T-helper 2 cell treated with Interferon-gamma antibody and Interleukin-4, amounts not matched to agents 100 ng/mL and 5 ng/mL, for 36 hours (primary cell): Measurements from ENCODE around the gene MAN1C1. TPM values are rescaled to one million over a fixed set of nuclear protein-coding genes. Genes with fewer than 3 reads are reported as not detected.

Experiments used
- intact Hi-C: fragments of 100-400 bp; cut with micrococcal nuclease; formaldehyde crosslinking; loops from one replicate; pipeline ENCODE4 v1.15.1; 2023
- total RNA-seq: library from RNA; stranded (reverse); gene quantifications from 2 replicates; pipeline ENCODE4 v1.2.3, GENCODE V29; 2022

MAN1C1 gene
- total RNA-seq, 1 donor from 2014 or later = 12.1 TPM

DNA sequence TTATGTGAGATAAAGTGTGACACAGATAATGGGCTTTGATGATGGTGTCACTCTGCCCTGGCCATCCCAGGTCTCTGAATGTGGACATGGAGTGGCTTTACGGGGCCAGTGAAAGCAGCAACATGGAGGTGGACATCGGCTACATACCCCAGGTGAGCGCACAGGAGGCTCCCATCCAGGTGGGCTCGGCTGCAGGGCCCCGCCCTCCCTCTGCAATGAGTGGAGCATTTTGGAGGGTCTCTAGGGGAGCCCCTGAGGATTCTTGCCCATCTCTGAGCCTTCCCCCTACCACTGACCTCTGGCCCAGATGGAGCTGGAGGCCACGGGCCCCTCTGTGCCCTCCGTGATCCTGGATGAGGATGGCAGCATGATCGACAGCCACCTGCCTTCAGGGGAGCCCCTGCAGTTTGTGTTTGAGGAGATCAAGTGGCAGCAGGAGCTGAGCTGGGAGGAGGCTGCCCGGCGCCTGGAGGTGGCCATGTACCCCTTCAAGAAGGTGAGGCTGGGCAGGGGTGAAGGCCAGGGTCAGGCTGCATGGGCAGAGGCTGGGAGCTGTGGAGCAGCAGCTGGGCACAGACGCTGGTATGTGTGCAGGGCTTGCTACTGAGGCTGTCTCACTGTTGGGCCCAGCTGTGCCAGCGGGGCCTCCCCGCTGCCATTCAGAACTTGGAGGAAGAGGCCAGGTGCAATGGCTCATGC, 194.9 kb downstream of the MAN1C1 start:
- intact Hi-C loops = no loop called here

DNA sequence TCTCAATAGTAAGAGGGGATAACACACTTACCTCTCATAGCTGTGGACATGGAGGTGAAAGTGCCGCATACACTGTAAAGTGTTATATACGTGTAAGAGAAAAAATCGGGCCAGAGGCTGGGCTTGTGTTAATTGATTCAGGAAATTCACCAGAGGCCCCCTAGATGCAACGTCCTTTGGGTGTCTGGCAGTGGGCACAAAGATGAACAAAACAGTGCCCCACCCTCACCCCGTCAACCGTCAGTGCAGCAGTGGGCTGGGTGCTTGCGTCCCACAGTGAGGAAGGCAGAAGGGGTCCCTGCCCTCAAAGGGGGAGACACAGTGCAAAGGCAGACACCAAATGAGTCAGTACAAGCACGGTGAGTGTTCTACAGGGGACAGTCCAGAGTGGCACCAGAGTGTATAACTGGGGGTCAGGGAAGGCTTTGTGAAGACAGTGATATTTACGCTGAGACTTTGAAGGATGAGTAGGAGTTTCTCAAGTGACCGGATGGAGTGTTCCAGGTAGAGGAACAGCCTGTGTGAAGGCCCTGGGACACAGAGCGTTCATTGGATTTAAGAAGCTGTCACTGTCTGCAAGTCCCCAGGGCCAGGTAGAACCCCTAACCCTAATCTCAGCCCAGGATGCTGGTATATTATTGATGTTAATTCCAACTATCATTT, 196.6 kb downstream of the MAN1C1 start:
- intact Hi-C loops = no loop called here

DNA sequence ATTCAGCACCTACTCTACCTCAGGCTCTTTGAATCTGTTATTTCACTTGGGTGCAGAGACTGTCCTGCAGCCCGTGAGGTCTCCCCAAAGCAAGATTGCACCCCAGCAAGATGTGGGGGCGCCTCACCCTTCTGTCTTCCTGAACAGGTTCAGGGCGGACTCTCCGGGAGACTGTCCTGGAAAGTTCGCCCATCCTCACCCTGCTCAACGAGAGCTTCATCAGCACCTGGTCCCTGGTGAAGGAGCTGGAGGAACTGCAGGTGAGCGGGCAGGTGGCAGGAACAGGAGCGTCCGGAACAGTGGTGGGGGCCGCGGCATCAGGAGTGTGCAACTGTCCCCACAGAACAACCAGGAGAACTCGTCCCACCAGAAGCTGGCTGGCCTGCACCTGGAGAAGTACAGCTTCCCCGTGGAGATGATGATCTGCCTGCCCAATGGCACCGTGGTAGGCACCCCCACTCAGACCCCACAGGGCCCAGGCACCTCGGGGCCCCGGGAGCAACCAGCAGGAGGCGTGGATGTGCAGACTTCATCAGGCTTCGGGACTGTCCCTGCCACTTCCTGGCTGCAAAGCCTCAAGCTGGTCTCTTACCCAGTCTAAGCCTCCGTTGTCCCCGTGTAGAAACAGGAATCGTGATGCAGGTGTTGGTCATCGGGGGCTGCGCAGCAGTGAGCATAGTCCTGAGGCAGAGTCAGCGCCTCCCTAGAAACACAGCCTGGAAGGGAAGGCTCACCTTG, 197.3 kb downstream of the MAN1C1 start:
- intact Hi-C loops = no loop called here

DNA sequence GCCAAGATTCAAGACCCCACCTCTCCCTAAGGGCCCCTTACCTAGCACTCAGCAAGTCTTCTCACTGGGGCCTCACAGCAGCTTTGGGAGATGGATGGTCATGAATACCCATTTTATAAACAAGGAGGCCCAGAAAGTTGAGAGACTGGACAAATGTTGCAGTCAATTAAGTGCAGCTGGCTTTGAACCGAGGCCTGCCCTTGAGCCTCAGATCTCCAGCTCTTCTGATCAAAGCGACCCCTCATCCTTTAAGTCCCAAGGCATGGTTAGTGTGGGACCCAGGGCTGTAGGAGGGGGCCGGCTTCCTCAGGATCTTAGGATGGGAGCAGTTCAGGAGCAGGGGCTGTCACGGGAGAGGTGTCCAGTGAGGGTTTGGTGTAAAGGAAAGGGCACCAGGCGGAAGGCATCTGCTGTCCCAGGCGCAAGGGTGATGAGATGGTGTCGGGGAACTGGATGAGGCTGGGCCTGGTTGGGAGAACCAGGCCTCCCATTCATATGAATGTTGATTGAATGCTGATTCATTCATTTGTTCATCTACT, 198.0 kb downstream of the MAN1C1 start:
- intact Hi-C loops = no loop called here

DNA sequence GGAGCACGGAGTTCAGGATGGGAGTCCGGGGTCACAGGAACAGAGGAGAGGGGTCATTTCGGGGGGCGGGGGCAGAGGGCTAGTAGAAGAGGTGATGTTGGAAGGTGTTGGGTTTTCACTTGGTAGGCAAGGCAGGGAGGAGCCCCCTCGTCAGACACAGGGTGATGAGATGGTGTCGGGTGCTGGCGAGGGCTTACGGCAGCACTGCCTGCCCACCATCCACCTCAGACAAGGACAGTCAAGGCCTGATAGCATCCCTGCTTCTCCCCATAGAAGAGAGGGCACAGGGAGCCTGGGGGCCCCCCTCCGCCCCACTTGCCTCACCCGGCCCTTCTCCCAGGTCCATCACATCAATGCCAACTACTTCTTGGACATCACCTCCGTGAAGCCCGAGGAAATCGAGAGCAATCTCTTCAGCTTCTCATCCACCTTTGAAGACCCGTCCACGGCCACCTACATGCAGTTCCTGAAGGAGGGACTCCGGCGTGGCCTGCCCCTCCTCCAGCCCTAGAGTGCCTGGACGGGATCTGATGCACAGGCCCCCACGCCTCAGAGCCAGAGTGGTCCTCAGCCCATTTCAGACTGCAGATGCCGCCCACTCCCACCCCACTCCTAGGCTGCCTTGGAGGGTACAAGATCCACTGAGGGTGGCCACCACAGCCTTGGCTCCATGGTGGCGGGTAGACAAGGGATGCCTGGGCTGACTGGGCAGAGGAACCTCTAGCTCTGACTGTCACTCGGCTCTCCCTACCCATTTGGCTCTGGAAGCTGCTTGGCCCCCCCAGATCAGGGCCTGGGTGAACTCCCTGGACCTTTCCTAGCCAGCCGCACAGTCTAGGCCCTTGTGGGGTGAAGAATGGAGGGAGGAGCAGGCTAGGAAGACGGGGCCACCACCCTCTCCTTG, 198.9 kb downstream of the MAN1C1 start:
- intact Hi-C loops = no loop called here

DNA sequence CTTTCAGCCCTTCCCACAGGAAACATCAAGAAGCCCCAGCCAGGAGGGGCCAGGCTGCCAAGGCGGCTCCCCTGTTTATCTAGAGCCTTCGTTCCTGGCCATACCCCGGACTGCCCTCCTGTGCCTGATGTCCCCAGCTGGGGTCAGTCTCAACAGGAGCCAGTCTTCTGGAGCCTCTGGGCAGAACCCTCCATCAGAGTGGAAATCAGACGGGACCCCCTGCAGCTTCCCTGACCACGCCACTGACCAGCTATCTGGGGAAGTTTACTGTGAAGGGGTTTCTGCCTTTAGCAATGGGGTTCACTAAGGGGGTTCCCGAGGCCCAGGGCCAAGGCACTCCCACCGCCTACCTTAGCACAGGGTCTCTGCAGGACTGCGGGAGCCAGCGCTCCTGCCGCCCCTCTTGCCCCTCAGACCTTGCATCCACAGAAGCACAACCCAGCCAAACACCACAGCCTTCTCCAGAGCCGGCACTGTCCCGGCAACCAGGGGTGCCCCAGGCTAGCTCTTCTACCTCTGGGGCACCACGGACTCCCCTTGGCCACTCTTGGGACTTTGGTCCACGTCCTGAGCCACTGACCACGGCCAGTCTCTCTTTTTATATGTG, 199.6 kb downstream of the MAN1C1 start:
- intact Hi-C loops = no loop called here

DNA sequence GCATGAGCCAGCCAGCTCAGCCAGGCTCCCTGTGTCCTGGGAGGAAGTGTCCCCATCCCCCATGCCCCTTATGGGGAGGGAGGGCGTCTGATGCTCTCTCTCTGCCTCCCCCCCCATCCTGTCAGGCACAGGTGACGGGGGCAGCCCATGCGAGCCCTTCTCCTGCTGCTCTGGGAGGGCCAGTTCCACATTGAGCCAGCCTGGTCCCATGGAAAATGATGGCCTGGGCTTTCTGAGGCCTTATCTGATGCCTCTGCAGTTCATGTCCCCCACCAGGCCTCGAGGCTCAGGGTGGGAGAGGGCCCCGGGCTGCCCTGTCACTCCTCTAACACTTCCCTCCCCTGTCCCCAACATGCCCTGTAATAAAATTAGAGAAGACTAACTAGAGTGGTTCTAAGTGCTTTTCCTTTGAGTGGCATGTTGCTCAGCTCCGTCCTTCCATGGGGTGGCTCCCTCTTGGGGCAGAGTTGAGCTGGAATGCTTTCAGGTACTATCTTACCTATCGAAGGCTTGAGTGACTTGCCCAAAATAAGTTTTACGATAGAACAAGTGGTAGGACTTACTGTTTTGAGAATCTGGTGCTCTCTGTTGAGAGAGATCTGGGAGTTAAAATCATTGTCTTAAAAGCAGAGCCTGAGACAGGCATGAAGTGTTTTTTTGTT, 201.4 kb downstream of the MAN1C1 start:
- intact Hi-C loops = no loop called here

DNA sequence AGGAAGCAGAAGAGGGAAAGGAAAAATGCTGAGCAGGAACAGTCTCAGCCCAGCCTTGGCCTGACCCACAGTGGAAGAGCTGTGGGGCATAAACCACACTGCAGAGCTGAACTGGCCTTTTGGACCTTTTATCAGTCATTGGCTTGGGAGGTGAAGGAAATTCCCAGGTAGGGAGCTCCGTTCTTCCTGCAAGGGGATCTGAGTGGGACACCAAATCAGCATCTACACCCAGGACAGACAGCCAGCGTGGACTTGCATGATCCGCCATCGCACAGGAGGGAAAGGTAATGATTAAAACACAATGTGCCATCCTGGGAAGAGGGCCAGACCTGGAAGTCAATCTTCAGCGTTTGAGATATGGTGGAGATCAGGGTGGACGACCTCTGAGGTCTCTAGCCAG, 202.0 kb downstream of the MAN1C1 start:
- intact Hi-C loops = no loop called here

DNA sequence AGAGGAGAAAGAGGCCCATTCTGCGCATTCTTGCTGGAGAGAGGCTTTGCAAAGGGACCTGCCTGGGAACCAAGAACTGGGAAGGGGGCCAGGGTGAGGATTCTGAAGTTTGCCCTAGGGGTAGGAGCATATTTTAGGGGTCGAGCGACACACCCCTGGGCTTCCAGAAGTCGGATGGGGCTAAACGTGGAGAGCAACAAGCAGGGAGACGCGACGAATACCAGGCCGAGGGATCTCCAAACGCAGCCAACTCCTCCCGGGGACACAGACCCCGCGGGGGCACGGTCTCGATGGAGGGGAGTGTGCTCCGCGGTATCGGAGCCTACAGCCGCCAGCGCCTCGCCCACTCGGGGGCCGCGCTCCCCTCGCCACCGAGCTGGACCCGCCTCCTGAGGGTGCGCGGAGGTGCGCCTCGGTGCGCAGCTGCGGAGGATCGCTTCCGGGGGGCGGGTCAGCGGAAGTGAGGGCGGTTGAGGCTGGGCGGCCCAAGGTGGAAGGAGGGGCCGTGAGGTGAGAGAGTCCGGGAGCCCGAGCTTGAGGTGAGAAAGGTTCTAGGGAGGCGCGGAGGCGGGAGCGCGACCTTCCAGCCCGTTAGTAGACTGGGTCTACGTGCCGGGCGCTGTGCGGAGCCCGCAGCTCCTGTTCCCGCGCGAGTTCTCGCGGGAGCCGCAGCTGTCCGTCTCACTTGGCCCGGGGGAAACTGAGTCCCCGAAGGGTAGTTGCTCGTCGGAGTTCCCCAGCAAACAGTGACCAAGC, 203.1 kb downstream of the MAN1C1 start, which contains the start of gene MTFR1L:
MTFR1L (plus strand) TSS at position 464 of the 756 bp plus-strand sequence. CDS start 3,151 bp downstream, outside the sequence.
- intact Hi-C loops = loop anchor here (1.0 to 2.0 kb wide), 3 partner anchors 40 to 389 kb away; partner anchors contain the start of genes AUNIP, MACO1 and PAFAH2

DNA sequence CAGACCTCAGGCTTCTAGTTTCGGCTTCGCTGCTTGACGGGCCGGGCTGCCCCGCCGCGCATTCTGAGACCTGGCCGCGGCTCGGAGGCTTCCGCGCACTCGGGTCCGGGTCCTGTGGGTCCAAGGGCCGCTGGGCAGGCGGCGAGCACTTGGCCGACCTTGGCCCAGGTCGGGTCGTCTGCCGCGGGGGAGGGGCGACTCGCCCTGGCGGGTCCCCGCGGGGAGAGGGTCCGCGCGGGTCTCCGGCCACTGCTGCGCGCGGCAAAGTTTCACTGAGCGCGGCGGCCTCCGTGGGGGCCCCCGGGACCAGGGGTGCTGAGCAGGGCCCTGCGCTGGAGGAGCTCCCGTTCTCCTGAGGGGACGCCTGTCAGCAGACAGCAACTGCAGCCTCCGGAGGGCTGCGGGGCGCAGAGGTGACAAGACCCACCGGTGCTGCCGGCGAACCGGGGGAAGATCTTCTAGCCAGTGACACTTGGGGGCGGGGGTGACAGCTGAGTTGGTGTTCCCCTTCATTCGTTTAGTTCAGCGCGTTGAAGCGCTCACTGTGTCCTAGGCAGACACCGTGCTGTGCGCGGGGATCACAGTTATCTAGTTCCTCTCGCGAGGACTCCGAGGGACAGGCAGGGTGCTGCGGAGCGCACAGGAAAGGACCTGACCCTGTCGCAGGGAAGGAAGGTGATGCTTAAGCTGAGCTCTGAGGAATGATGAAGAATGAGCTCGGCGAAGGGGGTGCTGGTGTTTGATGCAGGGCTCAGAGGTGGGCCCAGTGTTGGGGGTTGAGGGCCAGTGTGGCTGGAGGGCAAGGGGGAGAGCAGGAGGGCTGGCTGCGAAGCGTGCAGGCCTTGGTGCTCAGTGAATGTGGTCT, 203.9 kb downstream of the MAN1C1 start:
- intact Hi-C loops = loop anchor here (1.0 to 2.0 kb wide), 3 partner anchors 39 to 390 kb away; partner anchors contain the start of genes AUNIP, MACO1 and PAFAH2

DNA sequence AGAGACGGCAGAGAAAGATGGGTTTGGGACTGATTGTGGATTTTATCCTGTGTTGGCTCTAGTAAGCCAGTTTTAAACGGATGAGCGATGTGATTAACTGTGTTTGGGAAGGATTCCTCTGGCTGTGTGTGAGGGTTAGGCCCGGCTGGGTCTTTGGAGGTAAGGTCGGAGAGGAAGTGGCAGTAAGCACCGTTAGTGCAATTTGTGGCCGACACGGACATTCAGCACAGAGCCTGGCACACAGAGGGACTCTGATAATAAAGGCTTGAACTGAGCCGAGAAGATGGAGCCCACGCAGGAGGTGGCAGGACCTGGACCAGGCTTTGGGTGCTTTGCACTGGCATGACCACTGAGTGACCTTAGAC, 204.5 kb downstream of the MAN1C1 start:
- intact Hi-C loops = loop anchor here (2.0 kb wide), 1 partner anchor 390 kb away; the partner anchor contains the start of gene MACO1

DNA sequence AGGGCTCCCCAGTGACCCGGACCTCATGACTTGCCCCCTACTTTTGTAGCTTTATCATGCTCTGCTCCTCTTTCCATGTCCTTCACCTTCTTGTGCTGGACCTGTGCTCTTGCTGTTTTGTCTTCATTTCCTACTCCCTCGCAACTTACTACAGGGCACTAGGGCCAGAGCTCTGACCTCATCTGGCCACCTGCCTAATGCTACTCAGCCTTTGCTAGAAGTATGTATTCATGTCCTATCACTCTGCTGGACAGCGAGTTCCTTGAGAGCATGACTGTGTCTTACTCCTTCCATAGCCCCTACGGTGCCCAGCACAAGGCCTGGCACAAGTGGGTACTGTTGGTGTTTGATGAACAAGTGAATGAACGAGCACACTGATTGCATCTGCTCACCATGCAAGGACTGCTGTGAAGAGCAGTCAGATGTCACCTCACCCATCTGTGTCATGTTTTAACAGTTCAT, 205.1 kb downstream of the MAN1C1 start:
- intact Hi-C loops = loop anchor here (2.0 kb wide), 1 partner anchor 391 kb away; the partner anchor contains the start of gene MACO1

DNA sequence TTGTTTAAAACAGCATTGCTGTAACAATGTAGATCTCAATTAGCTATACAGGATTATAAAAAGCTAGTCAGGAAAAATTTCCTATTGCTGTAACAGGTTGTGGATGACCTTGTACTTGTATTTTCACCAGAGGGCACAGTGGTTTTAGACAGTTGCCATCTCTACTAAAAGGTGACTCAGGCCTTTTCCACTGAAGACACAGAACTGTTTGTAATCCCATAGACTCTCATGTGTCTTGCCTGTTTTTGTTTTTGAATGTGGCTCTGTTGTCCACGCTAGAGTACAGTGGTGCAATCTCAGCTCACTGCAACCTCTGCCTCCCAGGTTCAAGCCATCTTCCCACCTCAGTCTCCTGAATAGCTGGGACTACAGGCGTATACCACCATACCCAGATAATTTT, 209.0 kb downstream of the MAN1C1 start:
- intact Hi-C loops = no loop called here

DNA sequence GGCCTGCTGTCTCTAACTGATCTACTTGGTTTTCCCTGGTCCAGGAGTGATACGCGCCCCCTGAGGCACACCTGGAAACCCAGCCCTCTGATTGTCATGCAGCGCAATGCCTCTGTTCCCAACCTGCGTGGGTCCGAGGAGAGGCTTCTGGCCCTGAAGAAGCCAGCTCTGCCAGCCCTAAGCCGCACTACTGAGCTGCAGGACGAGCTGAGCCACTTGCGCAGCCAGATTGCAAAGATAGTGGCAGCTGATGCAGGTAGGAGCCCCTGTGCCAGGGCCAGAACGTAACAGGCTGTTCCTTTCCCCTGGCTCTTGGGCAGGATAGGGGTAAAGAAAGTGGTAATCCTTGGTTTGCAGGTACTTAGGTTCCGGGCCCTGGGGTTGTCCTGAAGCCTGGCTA, 210.0 kb downstream of the MAN1C1 start:
- intact Hi-C loops = no loop called here

DNA sequence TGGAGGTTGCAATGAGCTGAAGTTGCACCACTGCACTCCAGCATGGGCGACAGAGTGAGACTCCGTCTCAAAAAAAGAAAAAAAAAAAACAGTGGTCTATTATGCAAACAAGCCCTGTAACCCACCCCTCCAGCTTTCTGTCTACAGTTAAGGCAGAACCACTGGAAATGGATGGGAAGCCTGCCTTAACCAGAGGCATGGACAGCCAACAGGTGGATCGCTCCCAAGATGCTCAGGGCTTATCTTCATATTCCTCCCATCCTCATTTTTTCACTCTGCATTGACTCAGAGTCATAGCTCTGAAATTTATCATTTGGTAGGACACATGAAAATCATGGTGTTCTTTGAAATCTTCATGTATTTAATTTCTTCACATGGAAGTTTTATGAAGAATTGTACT, 211.9 kb downstream of the MAN1C1 start:
- intact Hi-C loops = no loop called here

DNA sequence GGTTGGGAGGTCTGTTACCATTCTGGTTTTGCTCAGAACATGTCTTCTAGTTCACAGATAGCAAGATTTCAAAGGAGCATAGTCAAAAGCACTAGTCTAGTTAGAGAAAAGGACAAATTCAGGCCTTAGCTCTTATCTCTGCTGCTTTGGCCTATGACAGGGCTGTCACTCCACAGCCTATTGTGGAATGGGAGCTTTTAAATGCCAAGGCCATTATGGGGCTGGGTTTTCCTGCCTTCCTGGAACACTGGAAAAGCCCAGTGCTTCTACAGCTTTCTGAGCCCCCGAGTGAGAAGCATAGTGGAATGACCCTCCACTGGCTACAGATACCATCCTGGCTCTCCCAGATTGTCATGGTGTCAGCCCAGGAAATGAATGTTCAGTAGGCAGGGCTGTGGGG, 212.5 kb downstream of the MAN1C1 start:
- intact Hi-C loops = no loop called here

DNA sequence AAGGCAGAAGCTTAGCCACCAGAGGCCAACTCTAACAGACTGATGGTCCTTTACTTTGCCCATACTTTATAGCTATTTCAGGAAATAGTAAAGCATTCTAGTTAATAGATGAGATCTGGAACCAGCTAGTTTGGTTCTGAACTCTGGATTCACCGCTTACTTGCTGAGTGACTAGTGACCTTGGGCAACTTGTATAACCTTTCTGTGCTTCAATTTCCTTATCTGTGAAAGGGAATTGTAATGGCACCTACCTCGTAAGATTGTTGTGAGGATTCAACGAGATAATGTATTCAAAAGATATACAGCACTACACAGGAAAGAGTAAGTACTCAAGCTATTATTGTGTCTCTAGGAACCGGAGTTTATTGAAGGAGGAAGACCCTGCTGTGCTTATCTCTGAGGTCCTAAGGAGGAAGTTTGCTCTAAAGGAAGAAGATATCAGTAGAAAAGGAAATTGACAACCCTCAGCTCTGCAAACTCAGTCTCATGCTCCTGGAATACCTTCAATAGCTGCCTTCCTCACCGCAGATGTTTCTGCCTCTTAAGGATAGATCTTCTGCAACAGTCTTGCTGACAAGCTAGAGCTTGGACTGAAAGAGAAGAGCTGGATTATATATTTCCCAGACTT, 215.1 kb downstream of the MAN1C1 start:
- intact Hi-C loops = no loop called here
